GM21619 (cell line): ENCODE measurements around the gene BFSP1.

Experiments
- ATAC-seq: cut with Tn5 transposase; IDR thresholded peaks from one replicate; pipeline ENCODE4 v1.9.1; 2021; ENCODE audit not compliant: unreplicated experiment

BFSP1 gene

GRCh38 chr20:17500826-17501225 lies 30.4 kb downstream of the BFSP1 start:
- ATAC-seq, result no peak

DNA sequence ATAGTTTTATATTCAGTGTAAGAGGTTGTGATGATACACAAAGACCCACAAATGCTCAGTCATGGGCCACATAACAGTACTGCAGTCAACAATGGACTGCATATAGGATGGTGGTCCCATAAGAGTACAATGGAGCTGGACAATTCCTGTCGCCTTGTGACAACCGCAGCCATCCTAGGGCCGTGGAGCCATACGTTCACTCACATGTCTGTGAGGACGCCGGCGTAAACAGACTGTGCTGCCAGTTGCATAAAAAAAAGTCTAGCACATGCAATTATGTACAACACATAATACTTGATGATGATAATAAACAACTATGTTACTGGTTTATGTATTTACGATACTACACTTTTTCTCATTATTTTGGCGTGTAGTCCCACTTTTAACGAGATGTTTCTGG lies 30.9 kb downstream of the BFSP1 start:
- no peak for ATAC-seq

DNA sequence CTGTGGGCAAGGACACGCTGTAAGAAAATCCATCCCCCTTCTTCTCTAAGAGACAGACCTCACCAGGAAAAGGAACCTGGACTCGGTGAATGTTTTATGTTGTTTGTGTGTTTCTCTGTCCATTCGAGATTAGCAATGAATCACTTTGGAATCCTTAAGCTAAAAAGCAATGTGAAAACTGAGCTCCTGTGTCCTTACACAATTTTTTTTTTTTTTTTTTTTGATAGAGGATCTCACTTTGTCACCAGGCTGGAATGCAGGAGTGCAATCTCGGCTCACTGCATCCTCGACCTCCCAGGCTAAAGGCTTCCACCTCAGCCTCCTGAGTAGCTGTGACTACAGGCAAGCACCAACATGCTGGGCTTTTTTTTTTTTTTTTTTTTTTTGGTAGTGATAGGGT lies 32.1 kb downstream of the BFSP1 start:
- no peak for ATAC-seq

DNA sequence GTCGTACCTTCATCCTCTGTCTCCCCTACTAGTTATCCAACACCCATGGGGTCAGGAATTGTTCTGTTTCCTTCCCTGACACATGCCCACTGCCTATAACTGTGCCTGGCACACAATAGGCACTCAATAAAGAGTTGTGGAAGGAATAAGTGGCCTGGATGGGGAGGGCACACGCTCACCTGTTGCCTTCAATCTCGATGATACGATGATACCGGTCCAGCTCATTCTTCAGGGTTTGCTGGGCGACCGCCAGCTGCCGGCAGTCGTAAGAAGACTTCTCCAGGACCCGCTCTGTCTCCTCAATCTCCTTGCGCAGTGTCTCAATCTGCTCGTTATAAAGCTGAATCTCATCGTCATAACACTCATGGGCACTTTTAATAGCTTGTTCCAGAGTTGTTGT lies 32.5 kb downstream of the BFSP1 start:
- no peak for ATAC-seq

DNA sequence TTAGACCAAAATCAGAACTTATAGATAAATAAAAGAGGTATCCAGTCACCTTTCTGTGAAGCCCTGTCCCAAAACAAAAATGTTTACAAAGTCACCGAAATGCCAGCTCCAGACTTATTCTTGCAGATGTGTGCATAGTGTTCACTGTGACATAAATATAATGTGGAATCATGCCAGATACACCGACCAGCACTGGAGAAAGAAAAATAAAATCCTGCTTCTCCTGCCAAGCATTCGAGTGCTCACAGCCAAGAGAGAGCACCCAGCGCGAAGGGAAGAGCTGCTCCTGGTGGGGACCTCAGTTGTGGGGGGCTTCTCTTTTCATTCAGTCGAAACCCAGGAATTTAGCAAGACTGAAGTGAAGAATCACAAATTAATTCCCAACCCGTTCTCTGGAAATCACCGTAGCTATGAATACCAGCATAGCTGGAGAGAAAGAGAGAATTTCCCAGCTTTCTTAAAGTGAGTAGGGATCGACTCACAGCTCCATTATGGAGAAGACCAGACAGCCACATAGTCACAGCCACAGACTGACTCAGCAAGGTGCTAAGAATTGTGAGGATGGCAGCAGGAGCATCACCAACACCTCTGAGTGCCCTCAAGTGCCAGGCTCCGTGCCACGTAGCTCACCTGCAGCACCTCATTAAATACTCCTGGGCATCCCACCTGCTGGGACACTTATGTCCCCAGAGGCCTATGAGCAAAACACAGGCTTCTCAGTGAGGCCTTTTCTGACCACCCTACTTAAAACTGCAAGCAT lies 33.2 kb downstream of the BFSP1 start:
- ATAC-seq, result no peak

DNA sequence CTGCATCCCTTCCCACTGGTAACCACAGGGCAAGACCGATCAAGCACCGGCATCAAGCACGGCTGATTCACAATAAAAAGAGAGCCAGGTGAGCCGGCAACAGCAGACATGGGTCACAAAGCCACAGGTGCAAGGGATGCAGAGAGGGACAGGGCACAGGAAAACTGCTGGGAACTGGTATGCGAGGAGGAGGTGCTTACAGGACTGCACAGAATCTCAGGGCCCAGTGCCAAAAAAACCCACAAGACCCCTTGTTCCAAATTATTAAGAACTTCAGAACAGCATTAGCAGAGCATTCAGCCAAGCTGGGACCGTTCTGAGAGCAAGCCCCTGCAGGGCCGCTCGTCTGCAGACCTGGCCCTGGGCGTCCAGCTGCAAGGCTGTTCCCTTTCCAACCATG lies 35.4 kb downstream of the BFSP1 start:
- ATAC-seq, result no peak

DNA sequence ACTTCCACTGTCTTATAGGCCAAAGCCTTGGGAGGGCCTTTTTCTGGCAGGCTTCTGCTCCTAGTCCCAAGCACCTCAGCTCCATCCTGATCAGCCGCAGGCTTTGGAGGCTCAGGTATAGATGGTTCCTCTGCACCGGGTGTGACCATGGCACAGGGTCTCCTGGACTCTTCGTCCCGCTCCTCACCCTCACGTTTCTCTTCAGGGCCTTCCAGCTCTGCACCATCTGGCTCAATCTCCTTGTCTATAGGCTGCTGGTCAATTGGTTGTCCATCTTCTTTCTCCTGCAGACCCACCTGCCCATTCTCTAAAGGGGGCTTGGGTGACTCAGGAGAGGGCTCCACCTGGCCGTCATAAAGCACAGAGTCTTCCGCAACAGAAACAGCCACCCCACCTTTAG lies 37.0 kb downstream of the BFSP1 start:
- ATAC-seq, result no peak

- no peak for ATAC-seq
Measured at GRCh38 chr20:17493173-17493572, 38.0 kb downstream of the BFSP1 start.

DNA sequence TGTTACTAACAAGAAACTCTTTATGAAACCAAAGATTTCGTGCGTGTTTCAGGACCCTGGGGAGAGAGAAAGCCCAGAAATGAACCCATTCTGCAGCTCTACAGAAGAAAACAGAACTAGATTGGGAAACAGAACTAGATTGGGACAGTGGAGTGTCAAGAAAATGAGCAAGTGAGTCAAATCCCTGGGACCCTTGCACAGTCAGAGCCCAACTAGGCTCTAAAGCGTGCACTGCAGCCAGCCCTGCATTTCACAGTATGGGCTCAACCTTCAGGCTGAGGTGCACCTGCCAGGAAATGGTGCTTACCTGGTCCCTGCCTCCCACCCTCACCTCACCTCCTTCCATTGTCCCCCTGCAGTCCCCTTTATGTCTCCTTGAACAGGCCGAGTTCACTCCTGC lies 39.7 kb downstream of the BFSP1 start:
- ATAC-seq, result no peak

DNA sequence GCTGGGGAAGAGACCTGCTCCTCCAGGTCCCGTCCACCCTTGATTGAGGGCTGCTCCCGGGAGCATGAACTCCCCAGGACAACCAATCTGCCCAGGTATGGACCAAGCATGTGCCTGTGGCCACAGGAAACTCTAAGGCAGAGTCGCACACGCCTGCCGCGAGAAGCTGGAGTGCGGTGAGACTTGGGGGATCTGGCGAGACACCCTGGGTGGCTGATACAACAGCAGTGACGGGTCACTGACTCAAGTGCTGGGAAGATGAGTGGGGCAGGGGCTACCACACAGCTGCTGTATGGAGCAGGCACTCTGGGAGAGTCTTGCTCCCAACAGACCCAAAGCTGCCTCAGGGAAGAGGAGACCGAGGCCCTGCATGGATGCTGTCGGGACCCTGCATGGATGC lies 40.1 kb downstream of the BFSP1 start:
- no peak for ATAC-seq

DNA sequence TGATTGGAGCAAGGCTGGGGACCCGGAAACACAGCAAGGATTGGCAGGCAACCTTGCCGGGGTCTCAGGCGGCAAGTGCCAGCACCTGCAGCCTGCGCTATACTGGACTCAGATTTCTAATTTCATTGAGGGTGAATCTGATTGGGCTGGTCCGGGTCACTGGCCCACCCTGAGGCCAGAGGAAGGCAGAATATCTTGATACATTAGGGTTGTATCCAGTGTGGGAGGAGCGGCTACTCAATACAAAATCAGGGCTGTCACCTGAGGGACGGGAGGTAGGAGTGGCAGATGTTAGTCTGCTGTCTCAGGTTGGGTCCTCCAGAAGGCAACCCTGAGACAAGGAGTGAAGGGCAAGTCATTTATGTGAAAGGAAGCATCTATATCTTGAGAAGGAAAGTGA lies 40.7 kb downstream of the BFSP1 start:
- ATAC-seq, result no peak

- ATAC-seq, result no peak
Measured at GRCh38 chr20:17488916-17489600, 42.1 kb downstream of the BFSP1 start.

DNA sequence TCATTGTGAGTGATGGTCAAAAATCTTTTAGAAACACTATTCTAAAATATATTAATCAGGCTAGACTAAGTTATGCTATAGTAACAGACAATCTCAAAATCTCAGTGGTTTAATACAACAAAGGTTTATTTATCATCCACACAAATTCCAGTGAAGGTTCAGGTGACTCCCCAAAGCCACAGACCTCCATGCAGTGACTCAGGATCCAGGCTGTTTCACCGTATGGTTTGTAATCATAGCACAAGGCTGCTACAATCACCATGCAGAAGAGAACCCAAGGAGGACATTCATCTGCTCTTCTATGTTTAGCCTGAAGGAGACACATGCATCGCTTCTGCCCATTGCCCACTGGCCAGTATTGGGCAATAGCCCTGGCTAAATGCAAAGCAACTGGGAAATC lies 46.2 kb downstream of the BFSP1 start:
- ATAC-seq, result no peak

- no peak for ATAC-seq
Measured at GRCh38 chr20:17482536-17482935, 48.6 kb downstream of the BFSP1 start.

- no peak for ATAC-seq
Measured at GRCh38 chr20:17481661-17482060, 49.5 kb downstream of the BFSP1 start.

- ATAC-seq, result no peak
Measured at GRCh38 chr20:17480696-17481095, 50.5 kb downstream of the BFSP1 start.

- ATAC-seq, result no peak
Measured at GRCh38 chr20:17479063-17479657, 52.0 kb downstream of the BFSP1 start.

DNA sequence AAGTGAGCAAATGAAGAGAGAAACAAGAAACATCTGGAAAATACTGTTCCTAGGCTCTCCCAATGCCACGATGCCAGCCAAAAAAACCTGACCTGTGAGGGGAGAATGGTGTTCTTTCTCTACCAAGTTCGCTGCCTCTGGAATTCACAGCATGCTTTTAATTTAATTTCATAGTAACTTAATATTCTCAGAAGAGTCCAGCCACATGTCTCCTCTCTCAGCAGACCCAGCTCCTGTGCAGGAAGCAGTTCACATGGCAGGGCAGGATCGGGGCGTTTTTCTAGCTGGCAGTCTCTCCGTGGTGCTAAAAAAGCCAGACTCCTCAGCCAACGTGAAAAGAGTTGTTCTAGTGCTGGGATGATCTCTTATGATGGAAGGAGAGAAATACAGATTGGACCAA lies 57.5 kb downstream of the BFSP1 start:
- ATAC-seq, result no peak

DNA sequence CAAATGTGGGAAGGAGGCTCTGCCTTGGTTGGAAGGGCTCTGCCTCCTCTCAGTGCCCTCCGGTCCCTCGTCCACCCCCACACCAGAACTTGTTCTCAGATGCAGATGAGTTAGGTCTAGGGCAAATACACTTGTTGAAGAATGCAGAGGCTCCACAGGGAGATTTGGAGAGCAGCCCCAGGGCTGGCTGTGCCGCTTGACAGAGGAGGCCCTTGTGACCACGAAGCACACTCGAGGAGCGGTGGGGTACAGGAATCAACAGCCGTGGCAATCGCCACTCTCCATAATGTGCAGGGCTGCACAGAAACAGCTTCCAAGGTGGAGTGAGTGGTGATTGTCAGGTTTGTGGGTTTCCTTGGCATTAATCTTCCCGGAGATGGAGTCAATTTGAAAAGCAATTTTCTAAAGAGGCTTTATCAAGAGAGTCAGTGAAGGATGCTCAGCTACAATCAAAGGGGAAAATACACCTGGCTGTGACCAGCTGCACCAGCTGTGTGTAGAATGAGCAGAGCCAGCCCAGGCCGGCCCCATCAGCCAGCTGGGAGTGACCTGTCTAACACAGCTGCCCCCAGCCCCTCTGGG lies 59.5 kb downstream of the BFSP1 start:
- ATAC-seq, result no peak

- no peak for ATAC-seq
Measured at GRCh38 chr20:17470973-17471372, 60.2 kb downstream of the BFSP1 start.

DNA sequence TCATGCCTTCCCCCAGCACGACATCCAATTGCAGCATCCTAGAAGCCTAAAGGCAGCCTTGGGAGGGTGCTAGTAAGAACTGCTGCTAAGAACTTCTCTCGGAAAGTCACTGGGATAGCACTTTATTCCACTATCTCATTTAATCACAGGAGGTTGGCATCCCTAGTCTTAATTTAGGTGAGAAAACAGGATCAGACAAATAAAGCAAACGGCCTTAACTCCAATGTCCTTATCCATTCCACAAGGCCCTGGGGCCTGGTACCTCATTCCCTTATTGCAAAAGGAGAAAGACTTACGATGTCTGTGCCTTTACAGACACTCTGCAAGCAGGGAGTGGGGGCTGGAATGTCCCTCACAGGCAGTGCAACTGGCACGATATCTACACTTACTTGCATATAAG lies 60.7 kb downstream of the BFSP1 start:
- ATAC-seq, result no peak
